Thymus (tissue), 11 donors: ENCODE measurements around the gene OR10D3. TPM values are rescaled to one million over a fixed set of nuclear protein-coding genes. Genes with fewer than 3 reads are reported as not detected.
"Not testable (repeated sequence)": the region's sequence is repeated elsewhere in the genome, so short reads cannot be mapped to it uniquely, and the experiment has no call there.

ENCODE experiments used
- DNase-seq, 9 donors: peaks; one replicate each; pipeline ENCODE4 v3.0.0-alpha.2; 2013; ENCODE audit warnings: low spot score in 9 of 9, low read depth in 6 of 9, missing footprints in 1 of 9
- H3K27ac ChIP-seq, 2 donors: one replicate each; pipeline ENCODE4 v1.5.1; 2013; ENCODE audit warnings: control low read depth in 1 of 2, low read depth in 1 of 2, low read length in 1 of 2, mild to moderate bottlenecking in 1 of 2, moderate library complexity in 1 of 2
- H3K27me3 ChIP-seq, 2 donors: one replicate each; pipeline ENCODE4 v1.5.1; 2013; ENCODE audit warnings: low read length in 1 of 2; ENCODE audit not compliant: control insufficient read depth in 2 of 2, insufficient read depth in 1 of 2
- H3K36me3 ChIP-seq, 2 donors: one replicate each; pipeline ENCODE4 v1.5.1; 2013; ENCODE audit warnings: low read length in 1 of 2, mild to moderate bottlenecking in 1 of 2, moderate library complexity in 1 of 2; ENCODE audit not compliant: control insufficient read depth in 2 of 2, insufficient read depth in 2 of 2
- H3K4me1 ChIP-seq, 2 donors: one replicate each; pipeline ENCODE4 v1.5.1; 2013; ENCODE audit warnings: low read length in 2 of 2; ENCODE audit not compliant: control insufficient read depth in 2 of 2, insufficient read depth in 2 of 2
- H3K4me3 ChIP-seq, 2 donors: one replicate each; pipeline ENCODE4 v1.5.1; 2013; ENCODE audit warnings: low read length in 2 of 2, control low read depth in 1 of 2, mild to moderate bottlenecking in 1 of 2
- H3K9me3 ChIP-seq, 2 donors: one replicate each; pipeline ENCODE4 v1.5.1; 2013; ENCODE audit warnings: low read length in 1 of 2, mild to moderate bottlenecking in 1 of 2; ENCODE audit not compliant: control insufficient read depth in 2 of 2, insufficient read depth in 1 of 2
- WGBS: extraction: QIAGEN DNeasy Blood & Tissue Kit; methylation state at CpG from one replicate; pipeline ENCODE4 v1.1.7; 2013; 5-methylcytosine and 5-hydroxymethylcytosine counted together
- polyA plus RNA-seq: library from polyadenylated mRNA; stranded (reverse); fragments of 200-250 nt; gene quantifications from one replicate; pipeline ENCODE4 v1.2.3, GENCODE V29; 2013
- total RNA-seq: library from RNA; stranded (reverse); fragments of 120-200 nt; gene quantifications from one replicate; pipeline ENCODE4 v1.2.4, GENCODE V29; 2013
- donor health status: healthy.

OR10D3 gene
- total and polyA plus RNA-seq, 2 donors: not detected

DNA sequence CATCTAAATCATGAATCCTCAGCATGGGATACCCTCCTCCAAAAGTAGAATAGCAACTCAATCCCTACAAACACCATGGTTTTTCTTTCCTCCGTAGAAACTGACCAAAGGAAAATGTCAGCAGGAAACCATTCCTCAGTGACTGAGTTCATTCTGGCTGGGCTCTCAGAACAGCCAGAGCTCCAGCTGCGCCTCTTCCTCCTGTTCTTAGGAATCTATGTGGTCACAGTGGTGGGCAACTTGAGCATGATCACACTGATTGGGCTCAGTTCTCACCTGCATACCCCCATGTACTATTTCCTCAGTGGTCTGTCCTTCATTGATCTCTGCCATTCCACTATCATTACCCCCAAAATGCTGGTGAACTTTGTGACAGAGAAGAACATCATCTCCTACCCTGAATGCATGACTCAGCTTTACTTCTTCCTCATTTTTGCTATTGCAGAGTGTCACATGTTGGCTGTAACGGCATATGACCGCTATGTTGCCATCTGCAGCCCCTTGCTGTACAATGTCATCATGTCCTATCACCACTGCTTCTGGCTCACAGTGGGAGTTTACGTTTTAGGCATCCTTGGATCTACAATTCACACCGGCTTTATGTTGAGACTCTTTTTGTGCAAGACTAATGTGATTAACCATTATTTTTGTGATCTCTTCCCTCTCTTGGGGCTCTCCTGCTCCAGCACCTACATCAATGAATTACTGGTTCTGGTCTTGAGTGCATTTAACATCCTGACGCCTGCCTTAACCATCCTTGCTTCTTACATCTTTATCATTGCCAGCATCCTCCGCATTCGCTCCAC is 41.7 kb downstream of the OR10D3 start:
- WGBS: 68% methylated on average over 9 of the region's 9 CpGs
- DNase-seq, H3K4me3 ChIP-seq, H3K27ac ChIP-seq, H3K27me3 ChIP-seq, H3K9me3 ChIP-seq, H3K4me1 ChIP-seq, H3K36me3 ChIP-seq: not testable (repeated sequence)

DNA sequence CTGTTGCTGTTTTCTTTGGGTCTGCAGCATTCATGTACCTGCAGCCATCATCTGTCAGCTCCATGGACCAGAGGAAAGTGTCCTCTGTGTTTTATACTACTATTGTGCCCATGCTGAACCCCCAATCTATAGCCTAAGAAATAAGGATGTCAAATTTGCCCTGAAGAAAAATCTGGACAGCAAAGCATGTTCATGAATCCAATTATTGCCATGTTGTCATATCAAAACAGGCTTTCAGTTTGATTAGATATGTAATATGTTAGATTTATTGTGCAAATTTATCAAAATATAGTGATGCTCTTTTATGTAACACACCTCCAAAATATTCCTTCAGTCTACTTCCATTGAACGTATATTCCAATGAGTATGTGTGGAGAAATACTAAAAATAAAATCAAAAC is 42.3 kb downstream of the OR10D3 start:
- H3K4me1 ChIP-seq: no peaks in the 10 kb centered on the region
- no peak for DNase-seq
- WGBS: 94% methylated on average over 1 of the region's 1 CpG
- H3K36me3 ChIP-seq: no peaks in the 10 kb centered on the region
- H3K9me3 ChIP-seq: no peaks in the 10 kb centered on the region
- H3K4me3 ChIP-seq: no peak overlapping the region
- H3K27ac ChIP-seq: no peak overlapping the region
- no peaks in the 10 kb centered on the region for H3K27me3 ChIP-seq

DNA sequence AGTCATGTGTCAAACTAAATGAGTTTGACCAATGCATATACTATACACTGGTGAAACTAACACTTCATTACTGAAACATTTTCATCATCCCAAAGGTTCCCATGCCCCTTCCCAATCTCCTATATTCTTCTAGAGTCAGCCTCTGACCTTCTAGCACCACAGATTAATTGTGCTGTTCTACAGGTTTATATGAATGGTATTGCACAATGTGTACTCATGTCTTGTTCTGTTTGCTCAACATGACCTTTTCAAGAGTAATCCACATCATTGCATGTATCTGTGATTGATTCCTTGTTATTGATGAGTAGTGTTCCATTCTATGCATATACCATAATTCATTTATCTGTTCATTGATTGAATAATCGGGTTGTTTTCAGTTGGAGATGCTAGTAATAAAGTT is 50.2 kb downstream of the OR10D3 start:
- no peak for DNase-seq
- Histone ChIP-seq H3K27me3 (no peaks in the 10 kb centered on the region), H3K9me3 (no peaks in the 10 kb centered on the region), H3K4me1 (no peaks in the 10 kb centered on the region), H3K27ac (no peak overlapping the region), H3K36me3 (no peaks in the 10 kb centered on the region), H3K4me3 (no peak overlapping the region)
- 49% methylated on average over 1 of the region's 1 CpG for WGBS

Other genes starting within 250 kb of the OR10D3 start
- gene OR4D5, start 243.7 kb upstream of the OR10D3 start, total RNA-seq: not detected
- not detected for gene OR4D5, start 243.7 kb upstream of the OR10D3 start, polyA plus RNA-seq
- not detected for gene OR6T1, start 239.5 kb upstream of the OR10D3 start, total RNA-seq
- gene OR6T1, start 239.5 kb upstream of the OR10D3 start, polyA plus RNA-seq: not detected
- gene OR10S1, start 205.6 kb upstream of the OR10D3 start, total RNA-seq: not detected
- not detected for gene OR10S1, start 205.6 kb upstream of the OR10D3 start, polyA plus RNA-seq
- not detected for gene OR10G6, start 188.2 kb upstream of the OR10D3 start, total RNA-seq
- not detected for gene OR10G6, start 188.2 kb upstream of the OR10D3 start, polyA plus RNA-seq
- gene OR10G4, start 170.3 kb upstream of the OR10D3 start, total RNA-seq: not detected
- gene OR10G4, start 170.3 kb upstream of the OR10D3 start, polyA plus RNA-seq: under 0.01 TPM
- gene OR10G9, start 160.3 kb upstream of the OR10D3 start, total RNA-seq: not detected
- not detected for gene OR10G9, start 160.3 kb upstream of the OR10D3 start, polyA plus RNA-seq
- gene OR10G8, start 156.5 kb upstream of the OR10D3 start, total RNA-seq: not detected
- gene OR10G8, start 156.5 kb upstream of the OR10D3 start, polyA plus RNA-seq: not detected
- not detected for gene OR10G7, start 142.0 kb upstream of the OR10D3 start, total RNA-seq
- not detected for gene OR10G7, start 142.0 kb upstream of the OR10D3 start, polyA plus RNA-seq
- 6.0 TPM for gene VWA5A, start 67.9 kb upstream of the OR10D3 start, total RNA-seq
- gene VWA5A, start 67.9 kb upstream of the OR10D3 start, polyA plus RNA-seq: 15.8 TPM
- not detected for gene OR8G1, start 57.8 kb downstream of the OR10D3 start, total RNA-seq
- not detected for gene OR8G1, start 57.8 kb downstream of the OR10D3 start, polyA plus RNA-seq
- gene OR8G5, start 73.0 kb downstream of the OR10D3 start, total RNA-seq: 0.05 TPM
- 0.14 TPM for gene OR8G5, start 73.0 kb downstream of the OR10D3 start, polyA plus RNA-seq
- gene OR8D1, start 130.6 kb downstream of the OR10D3 start, total RNA-seq: not detected
- not detected for gene OR8D1, start 130.6 kb downstream of the OR10D3 start, polyA plus RNA-seq
- gene OR8D2, start 136.9 kb downstream of the OR10D3 start, total RNA-seq: not detected
- gene OR8D2, start 136.9 kb downstream of the OR10D3 start, polyA plus RNA-seq: not detected
- not detected for gene OR8B2, start 201.2 kb downstream of the OR10D3 start, total RNA-seq
- 0.11 TPM for gene OR8B2, start 201.2 kb downstream of the OR10D3 start, polyA plus RNA-seq
- gene OR8B3, start 215.7 kb downstream of the OR10D3 start, total RNA-seq: not detected
- not detected for gene OR8B3, start 215.7 kb downstream of the OR10D3 start, polyA plus RNA-seq
- not detected for gene OR8B4, start 241.5 kb downstream of the OR10D3 start, total RNA-seq
- gene OR8B4, start 241.5 kb downstream of the OR10D3 start, polyA plus RNA-seq: not detected